Measurements from ENCODE around the gene HLA-DQB2. TPM values are rescaled to one million over a fixed set of nuclear protein-coding genes. Genes with fewer than 3 reads are reported as not detected.

Gene HLA-DQB2
- total and polyA plus RNA-seq, 2 of the 4 experiments (the other 2 are of a cell fraction): not detected

DNA sequence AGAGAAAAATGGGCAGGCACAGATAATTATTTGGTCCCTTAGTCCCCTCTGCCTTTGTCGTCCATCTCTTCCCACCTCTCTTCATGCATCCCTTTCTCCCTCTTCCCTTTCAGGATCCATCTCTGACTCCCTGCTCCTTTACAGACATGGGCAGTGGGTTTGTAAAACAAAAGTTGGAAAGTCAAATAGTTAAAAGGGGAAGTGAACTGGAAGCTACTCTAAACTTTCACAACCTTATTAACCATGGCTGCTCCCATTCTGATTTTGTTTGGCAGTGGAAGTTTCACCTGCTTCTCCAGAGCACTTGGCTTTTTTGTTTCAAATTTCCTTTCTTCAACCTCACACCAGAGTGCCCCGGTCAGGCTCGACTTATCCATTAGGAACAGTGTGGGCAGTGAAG, 21.0 kb downstream of the HLA-DQB2 start:
- H3K79me1 ChIP-seq (ENCODE audit: low read depth in 1 of 2, low read length in 2 of 2): no peaks in the 10 kb centered on the region
- H3K56ac ChIP-seq (ENCODE audit: extremely low read depth, insufficient read depth, low read length): no peak overlapping the region
- H4K5ac ChIP-seq (ENCODE audit: low read depth, low read length): no peak overlapping the region
- intact Hi-C loops (cut with micrococcal nuclease) (loop anchor here (2.0 kb wide), 1 partner anchor 104 kb away; no protein-coding TSS in a partner anchor), in situ Hi-C loops (cut with MboI; ENCODE audit: low sequenced_read_pairs) (loop anchor here (5.0 kb wide), 1 partner anchor 105 kb away; the partner anchor contains the start of gene HLA-DQA1), dilution Hi-C loops (cut with HindIII; ENCODE audit: low sequenced_read_pairs, unreplicated experiment) (no loop called here)
- 0 out of 2 replicates have a peak, but pooled peaks cover 2% of the 10 kb centered on the region for H3K27me3 ChIP-seq (ENCODE audit: control insufficient read depth, insufficient read depth, low read length)
- H2BK5ac ChIP-seq (ENCODE audit: low read depth, low read length, poor library complexity, severe bottlenecking): no peak overlapping the region
- no peak overlapping the region for H2BK120ac ChIP-seq (ENCODE audit: low read depth, low read length)
- no peak overlapping the region for H3K18ac ChIP-seq (ENCODE audit: low read depth, low read length)
- no peak overlapping the region for H2AK5ac ChIP-seq (ENCODE audit: low read depth, low read length)
- no peak for DNase-seq
- no peak overlapping the region for H2BK20ac ChIP-seq (ENCODE audit: low read depth, low read length)
- H3K36me3 ChIP-seq (ENCODE audit: control insufficient read depth, insufficient read depth, low read length): no peaks in the 10 kb centered on the region
- H4K91ac ChIP-seq (ENCODE audit: insufficient read depth, low read depth, low read length): no peak overlapping the region
- BruUV-seq (replicated peaks): no TSS peak
- ChIA-PET POLR2A (ENCODE audit: unreplicated experiment) (no interaction called here), CTCF (no interaction called here)
- H4K20me1 ChIP-seq (ENCODE audit: insufficient read depth, low read length): no peaks in the 10 kb centered on the region
- no peak overlapping the region for H3K4me3 ChIP-seq (ENCODE audit: insufficient read depth, low read depth, low read length)
- no peak overlapping the region for H3K4me2 ChIP-seq (ENCODE audit: low read depth, low read length)
- H3K14ac ChIP-seq (replicated peaks; ENCODE audit: low read depth, low read length): no peak overlapping the region
- no peak overlapping the region for H2AFZ ChIP-seq (replicated peaks; ENCODE audit: low read length, poor library complexity)
- no peaks in the 10 kb centered on the region for H3K4me1 ChIP-seq (ENCODE audit: control insufficient read depth, insufficient read depth, low read length)
- no peak overlapping the region for H3K23ac ChIP-seq (ENCODE audit: low read depth, low read length)
- H3K9me1 ChIP-seq (ENCODE audit: insufficient read depth, low read length): no peaks in the 10 kb centered on the region
- H3K9ac ChIP-seq (ENCODE audit: low read depth, low read length): no peak overlapping the region
- no CpG with 5 or more reads among the region's 3 CpGs for WGBS, 2 experiments (ENCODE audit: extremely low coverage in 2 of 2, insufficient read length in 1 of 2)
- no peak overlapping the region for H3K27ac ChIP-seq (ENCODE audit: insufficient read depth, low read length)
- H2AK9ac ChIP-seq (replicated peaks; ENCODE audit: low read depth, low read length, poor library complexity): no peak overlapping the region
- no peak for TF ChIP-seq MAZ (IDR thresholded peaks at IDR 0.05; ENCODE audit: borderline replicate concordance, low read depth, low read length)
- no peak for TF ChIP-seq MXI1 (IDR thresholded peaks at IDR 0.05; ENCODE audit: borderline replicate concordance, low read depth, low read length)
- TF ChIP-seq SMC3 (IDR thresholded peaks at IDR 0.05; ENCODE audit: low read depth, low read length): no peak
- TF ChIP-seq, protein P1, sequence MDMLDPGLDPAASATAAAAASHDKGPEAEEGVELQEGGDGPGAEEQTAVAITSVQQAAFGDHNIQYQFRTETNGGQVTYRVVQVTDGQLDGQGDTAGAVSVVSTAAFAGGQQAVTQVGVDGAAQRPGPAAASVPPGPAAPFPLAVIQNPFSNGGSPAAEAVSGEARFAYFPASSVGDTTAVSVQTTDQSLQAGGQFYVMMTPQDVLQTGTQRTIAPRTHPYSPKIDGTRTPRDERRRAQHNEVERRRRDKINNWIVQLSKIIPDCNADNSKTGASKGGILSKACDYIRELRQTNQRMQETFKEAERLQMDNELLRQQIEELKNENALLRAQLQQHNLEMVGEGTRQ (IDR thresholded peaks at IDR 0.05; ENCODE audit: low read depth, low read length): no peak
- no peak for TF ChIP-seq RFX5 (IDR thresholded peaks at IDR 0.05; ENCODE audit: low read depth, low read length)
- TF ChIP-seq RCOR1 (IDR thresholded peaks at IDR 0.05; ENCODE audit: insufficient replicate concordance, low read length): no peak
- TF ChIP-seq MAFK (IDR thresholded peaks at IDR 0.05; ENCODE audit: low read depth, low read length): no peak
- no peak for TF ChIP-seq CTCF (conservative IDR thresholded peaks at IDR 0.05; ENCODE audit: low read depth, low read length)
- no peak for TF ChIP-seq RAD21 (IDR thresholded peaks at IDR 0.05; ENCODE audit: low read length)
- TF ChIP-seq BHLHE40 (IDR thresholded peaks at IDR 0.05; ENCODE audit: low read depth, low read length): no peak
- TF ChIP-seq ELK1 (IDR thresholded peaks at IDR 0.05; ENCODE audit: borderline replicate concordance, low read depth, low read length): no peak
- no peak for TF ChIP-seq CEBPB (IDR thresholded peaks at IDR 0.05; ENCODE audit: low read depth, low read length)
- TF ChIP-seq FOS (IDR thresholded peaks at IDR 0.05; ENCODE audit: low read depth, low read length): no peak
- TF ChIP-seq NFE2L2 (IDR thresholded peaks at IDR 0.05; ENCODE audit: low read depth, low read length): no peak
- TF ChIP-seq CHD1 (IDR thresholded peaks at IDR 0.05; ENCODE audit: low read depth, low read length): no peak
- no peak for TF ChIP-seq POLR2A (IDR thresholded peaks at IDR 0.05; ENCODE audit: low read depth, low read length)
- no peak overlapping the region for H4K8ac ChIP-seq (ENCODE audit: low read depth in 2 of 2, low read length in 2 of 2)
- ATAC-seq (ENCODE audit: low read depth): no peak
- no peaks in the 10 kb centered on the region for H3K9me3 ChIP-seq (ENCODE audit: control insufficient read depth, insufficient read depth, low read length)
- no peak overlapping the region for H2BK15ac ChIP-seq (ENCODE audit: low read depth, low read length)
- no peak overlapping the region for H3K4ac ChIP-seq (ENCODE audit: low read depth, low read length)
